ENCODE results near the gene ATOX1.
"Not testable (repeated sequence)": the region's sequence is repeated elsewhere in the genome, so short reads cannot be mapped to it uniquely, and the experiment has no call there.

The ATOX1 gene

GRCh38 chr5:151758430-151759241, at the start of gene ATOX1:
ATOX1 (minus strand) TSS chr5:151758631; CDS start chr5:151758551, 80 bp downstream.
- DNase-seq = peak; percentile 95

GRCh38 chr5:151805414-151806223, 47.2 kb upstream of the ATOX1 start:
- DNase-seq = no peak

- DNase-seq = no peak
Observed at GRCh38 chr5:151800532-151800931, 42.1 kb upstream of the ATOX1 start.

GRCh38 chr5:151799407-151799806, 41.0 kb upstream of the ATOX1 start:
- no peak for DNase-seq

- DNase-seq = no peak
Observed at GRCh38 chr5:151798674-151799073, 40.2 kb upstream of the ATOX1 start.

- DNase-seq = no peak
Observed at GRCh38 chr5:151795426-151795825, 37.0 kb upstream of the ATOX1 start.

- no peak for DNase-seq
Observed at GRCh38 chr5:151793358-151793757, 34.9 kb upstream of the ATOX1 start.

GRCh38 chr5:151787817-151788216, 29.4 kb upstream of the ATOX1 start:
- DNase-seq = no peak

- no peak for DNase-seq
Observed at GRCh38 chr5:151786468-151786867, 28.0 kb upstream of the ATOX1 start.

GRCh38 chr5:151784141-151784540, 25.7 kb upstream of the ATOX1 start:
- DNase-seq = no peak

- not testable (repeated sequence) for DNase-seq
Observed at GRCh38 chr5:151783664-151784063, 25.2 kb upstream of the ATOX1 start.

- no peak for DNase-seq
Observed at GRCh38 chr5:151781201-151781600, 22.8 kb upstream of the ATOX1 start.

GRCh38 chr5:151780348-151780747, 21.9 kb upstream of the ATOX1 start:
- DNase-seq = no peak

GRCh38 chr5:151779531-151780125, 21.2 kb upstream of the ATOX1 start:
- no peak for DNase-seq

- DNase-seq = peak; percentile 35
Observed at GRCh38 chr5:151775025-151775606, 16.7 kb upstream of the ATOX1 start.

GRCh38 chr5:151773951-151774350, 15.5 kb upstream of the ATOX1 start:
- DNase-seq = peak; percentile 43

- DNase-seq = peak; percentile 49
Observed at GRCh38 chr5:151772846-151773561, 14.6 kb upstream of the ATOX1 start.

- DNase-seq = peak; percentile 95
Observed at GRCh38 chr5:151772029-151772845, 13.8 kb upstream of the ATOX1 start.

GRCh38 chr5:151771259-151772028, 13.0 kb upstream of the ATOX1 start, which contains the start of gene G3BP1:
G3BP1 (plus strand) TSS chr5:151771954; CDS start chr5:151786621, 14,667 bp downstream.
- DNase-seq = peak; percentile 100

GRCh38 chr5:151770383-151771258, 12.2 kb upstream of the ATOX1 start:
- DNase-seq = peak; percentile 89

Data from NCI-H69 (cell line).